Activated CD4-positive, alpha-beta T cell treated with anti-CD3 and anti-CD28 coated beads for 36 hours (primary cell): ENCODE measurements around the gene CCSER1. TPM values are rescaled to one million over a fixed set of nuclear protein-coding genes. Genes with fewer than 3 reads are reported as not detected.

Experiments
- ATAC-seq: fragments of 200-7000 bp; cut with Tn5 transposase; one replicate; pipeline ENCODE4 v1.10.0; 2021; ENCODE audit warnings: mild to moderate bottlenecking, moderate library complexity
- CTCF ChIA-PET: fragments of 350-600 bp; sonication (Branson Sonifier 250); formaldehyde crosslinking; loops from one replicate; lab custom pipeline; 2021; ENCODE audit warnings: antibody characterized with exemption; lab: Charles Lee
- POLR2A ChIA-PET: fragments of 350-600 bp; sonication (Branson Sonifier 250); formaldehyde crosslinking; loops from one replicate; lab custom pipeline; 2021; ENCODE audit warnings: antibody characterized with exemption, inconsistent platforms; lab: Charles Lee
- DNase-seq: peaks from one replicate; pipeline ENCODE4 v3.0.0-alpha.2; 2020
- H3K27ac Mint-ChIP-seq: one replicate; pipeline ENCODE4 v1.8.0; 2021; ENCODE audit warnings: mixed read lengths
- H3K27me3 Mint-ChIP-seq: one replicate; pipeline ENCODE4 v1.8.0; 2021; ENCODE audit warnings: mixed read lengths
- H3K36me3 Mint-ChIP-seq: one replicate; pipeline ENCODE4 v1.8.0; 2021; ENCODE audit warnings: low read depth, mixed read lengths
- H3K4me1 Mint-ChIP-seq: one replicate; pipeline ENCODE4 v1.8.0; 2021; ENCODE audit warnings: mixed read lengths
- H3K4me3 Mint-ChIP-seq: one replicate; pipeline ENCODE4 v1.8.0; 2021; ENCODE audit warnings: mild to moderate bottlenecking, moderate library complexity, mixed read lengths
- H3K9me3 Mint-ChIP-seq: one replicate; pipeline ENCODE4 v1.8.0; 2021; ENCODE audit warnings: low read depth, mixed read lengths
- intact Hi-C, 2 experiments: fragments of 100-400 bp; cut with DNase I in 1 of 2; cut with micrococcal nuclease in 1 of 2; formaldehyde crosslinking; loops; one replicate each; pipeline versions ENCODE4 v1.14.2 to v1.15.1; 2022 to 2024; cut with DNase I, micrococcal nuclease
- total RNA-seq, 2 experiments: library from RNA; stranded (reverse); gene quantifications; one replicate each; pipeline ENCODE4 v1.2.3, GENCODE V29; 2021

Gene CCSER1
- total RNA-seq, 2 experiments from 2014 or later: 0.14 TPM; not detected in 1

GRCh38 chr4:90979556-90979955 lies 852.4 kb downstream of the CCSER1 start:
- CTCF ChIA-PET: no interaction called here
- intact Hi-C loops: no loop called here
- no peaks in the 10 kb centered on the region for H3K27me3 Mint-ChIP-seq
- H3K4me3 Mint-ChIP-seq: no peak overlapping the region
- DNase-seq (no peak), ATAC-seq (no peak)
- POLR2A ChIA-PET: no interaction called here
- no peaks in the 10 kb centered on the region for H3K4me1 Mint-ChIP-seq
- peaks cover 4% of the 10 kb centered on the region for H3K9me3 Mint-ChIP-seq
- no peak overlapping the region for H3K27ac Mint-ChIP-seq
- no peaks in the 10 kb centered on the region for H3K36me3 Mint-ChIP-seq

- ChIA-PET CTCF (no interaction called here), POLR2A (no interaction called here)
- Mint-ChIP-seq H3K27ac (no peak overlapping the region), H3K4me3 (no peak overlapping the region), H3K36me3 (no peaks in the 10 kb centered on the region), H3K4me1 (no peaks in the 10 kb centered on the region), H3K9me3 (peaks cover 4% of the 10 kb centered on the region), H3K27me3 (no peaks in the 10 kb centered on the region)
- no peak for DNase-seq
- intact Hi-C loops: no loop called here
- ATAC-seq: no peak
Measured at GRCh38 chr4:90982813-90983212, 855.6 kb downstream of the CCSER1 start.

GRCh38 chr4:90990284-90990683 lies 863.1 kb downstream of the CCSER1 start:
- DNase-seq (no peak), ATAC-seq (no peak)
- intact Hi-C loops: no loop called here
- Mint-ChIP-seq H3K9me3 (no peaks in the 10 kb centered on the region), H3K27ac (no peak overlapping the region), H3K36me3 (no peaks in the 10 kb centered on the region), H3K4me1 (no peaks in the 10 kb centered on the region), H3K27me3 (no peaks in the 10 kb centered on the region), H3K4me3 (no peak overlapping the region)
- CTCF ChIA-PET: no interaction called here
- POLR2A ChIA-PET: no interaction called here

GRCh38 chr4:90992213-90992612 lies 865.0 kb downstream of the CCSER1 start:
- Mint-ChIP-seq H3K27ac (no peak overlapping the region), H3K36me3 (no peaks in the 10 kb centered on the region), H3K27me3 (no peaks in the 10 kb centered on the region), H3K9me3 (peaks cover 1% of the 10 kb centered on the region), H3K4me1 (no peaks in the 10 kb centered on the region), H3K4me3 (no peak overlapping the region)
- DNase-seq: no peak
- no peak for ATAC-seq
- ChIA-PET POLR2A (no interaction called here), CTCF (no interaction called here)
- intact Hi-C loops: no loop called here

GRCh38 chr4:90994851-90995574 lies 867.8 kb downstream of the CCSER1 start:
- Mint-ChIP-seq H3K4me3 (no peak overlapping the region), H3K27ac (no peak overlapping the region), H3K27me3 (no peaks in the 10 kb centered on the region), H3K9me3 (peaks cover 3% of the 10 kb centered on the region), H3K36me3 (no peaks in the 10 kb centered on the region), H3K4me1 (no peaks in the 10 kb centered on the region)
- POLR2A ChIA-PET: no interaction called here
- intact Hi-C loops: no loop called here
- ATAC-seq: no peak
- no peak for DNase-seq
- CTCF ChIA-PET: interaction anchor here (0.7 kb wide), 1 partner anchor 12 kb away, joined by 4 read pairs; no protein-coding TSS in a partner anchor

GRCh38 chr4:90995996-90996395 lies 868.8 kb downstream of the CCSER1 start:
- POLR2A ChIA-PET: no interaction called here

GRCh38 chr4:90996813-90997212 lies 869.6 kb downstream of the CCSER1 start:
- Mint-ChIP-seq H3K27me3 (no peaks in the 10 kb centered on the region), H3K36me3 (no peaks in the 10 kb centered on the region), H3K4me1 (no peaks in the 10 kb centered on the region), H3K4me3 (no peak overlapping the region), H3K27ac (no peak overlapping the region), H3K9me3 (peaks cover 6% of the 10 kb centered on the region)
- intact Hi-C loops: no loop called here
- ChIA-PET CTCF (no interaction called here), POLR2A (no interaction called here)
- ATAC-seq (no peak), DNase-seq (no peak)

More at GRCh38 chr4:90995996-90996395, 868.8 kb downstream of the CCSER1 start:
- Mint-ChIP-seq H3K9me3 (peaks cover 6% of the 10 kb centered on the region), H3K36me3 (no peaks in the 10 kb centered on the region), H3K27ac (no peak overlapping the region), H3K4me3 (no peak overlapping the region), H3K4me1 (no peaks in the 10 kb centered on the region), H3K27me3 (no peaks in the 10 kb centered on the region)
- ATAC-seq (no peak), DNase-seq (no peak)
- intact Hi-C loops: no loop called here
- CTCF ChIA-PET: no interaction called here

- CTCF ChIA-PET: no interaction called here
- Mint-ChIP-seq H3K9me3 (peaks cover 1% of the 10 kb centered on the region), H3K36me3 (no peaks in the 10 kb centered on the region), H3K27me3 (no peaks in the 10 kb centered on the region), H3K4me3 (no peak overlapping the region), H3K4me1 (no peaks in the 10 kb centered on the region), H3K27ac (no peak overlapping the region)
- DNase-seq (no peak), ATAC-seq (no peak)
- POLR2A ChIA-PET: no interaction called here
- intact Hi-C loops: no loop called here
Measured at GRCh38 chr4:91015861-91016260, 888.7 kb downstream of the CCSER1 start.

GRCh38 chr4:91019513-91019912 lies 892.3 kb downstream of the CCSER1 start:
- intact Hi-C loops: no loop called here
- ATAC-seq: no peak
- ChIA-PET POLR2A (no interaction called here), CTCF (interaction anchor here (1.0 kb wide), 1 partner anchor 9 kb away, joined by 3 read pairs; no protein-coding TSS in a partner anchor)
- Mint-ChIP-seq H3K9me3 (peaks cover 1% of the 10 kb centered on the region), H3K27ac (no peak overlapping the region), H3K36me3 (no peaks in the 10 kb centered on the region), H3K4me3 (no peak overlapping the region), H3K4me1 (no peaks in the 10 kb centered on the region), H3K27me3 (no peaks in the 10 kb centered on the region)
- no peak for DNase-seq

- CTCF ChIA-PET: no interaction called here
- POLR2A ChIA-PET: no interaction called here
- no peaks in the 10 kb centered on the region for H3K36me3 Mint-ChIP-seq
- H3K9me3 Mint-ChIP-seq: peaks cover 2% of the 10 kb centered on the region
- no peak overlapping the region for H3K4me3 Mint-ChIP-seq
- no peaks in the 10 kb centered on the region for H3K4me1 Mint-ChIP-seq
- ATAC-seq (no peak), DNase-seq (no peak)
- H3K27ac Mint-ChIP-seq: no peak overlapping the region
- intact Hi-C loops: no loop called here
- H3K27me3 Mint-ChIP-seq: no peaks in the 10 kb centered on the region
Measured at GRCh38 chr4:91025241-91026148, 898.3 kb downstream of the CCSER1 start.

GRCh38 chr4:91028228-91028627 lies 901.0 kb downstream of the CCSER1 start:
- Mint-ChIP-seq H3K36me3 (no peaks in the 10 kb centered on the region), H3K4me1 (no peaks in the 10 kb centered on the region), H3K4me3 (no peak overlapping the region), H3K9me3 (peaks cover 2% of the 10 kb centered on the region), H3K27ac (no peak overlapping the region), H3K27me3 (no peaks in the 10 kb centered on the region)
- ATAC-seq (no peak), DNase-seq (no peak)
- POLR2A ChIA-PET: no interaction called here
- CTCF ChIA-PET: interaction anchor here (0.8 kb wide), 1 partner anchor 9 kb away, joined by 3 read pairs; no protein-coding TSS in a partner anchor
- intact Hi-C loops: no loop called here

- POLR2A ChIA-PET: no interaction called here
Measured at GRCh38 chr4:91031761-91032160, 904.6 kb downstream of the CCSER1 start.

More at GRCh38 chr4:91031761-91032160, 904.6 kb downstream of the CCSER1 start:
- peaks cover 2% of the 10 kb centered on the region for H3K9me3 Mint-ChIP-seq
- DNase-seq (no peak), ATAC-seq (no peak)
- intact Hi-C loops: no loop called here
- H3K4me1 Mint-ChIP-seq: no peaks in the 10 kb centered on the region
- no peaks in the 10 kb centered on the region for H3K36me3 Mint-ChIP-seq
- H3K27ac Mint-ChIP-seq: no peak overlapping the region
- no peaks in the 10 kb centered on the region for H3K27me3 Mint-ChIP-seq
- no peak overlapping the region for H3K4me3 Mint-ChIP-seq
- CTCF ChIA-PET: no interaction called here
